Fibroblast of skin of back (primary cell): ENCODE data around the gene RDX.
"Not testable (repeated sequence)": the region's sequence is repeated elsewhere in the genome, so short reads cannot be mapped to it uniquely, and the experiment has no call there.

Experiments used
- DNase-seq: peaks from one replicate; pipeline ENCODE4 v3.0.0-alpha.2; 2013

RDX gene

GRCh38 chr11:110199184-110199981, 97.0 kb downstream of the RDX start:
- no peak for DNase-seq

GRCh38 chr11:110198031-110198729, 98.2 kb downstream of the RDX start:
- DNase-seq, result no peak

- DNase-seq, result no peak
Observed at GRCh38 chr11:110196884-110197420, 99.5 kb downstream of the RDX start.

- DNase-seq, result peak; percentile 69
Observed at GRCh38 chr11:110196241-110196754, 100.1 kb downstream of the RDX start.

- peak; percentile 52 for DNase-seq
Observed at GRCh38 chr11:110194211-110194766, 102.1 kb downstream of the RDX start.

GRCh38 chr11:110192604-110193282, 103.7 kb downstream of the RDX start:
- not testable (repeated sequence) for DNase-seq

GRCh38 chr11:110190885-110191284, 105.5 kb downstream of the RDX start:
- no peak for DNase-seq

- no peak for DNase-seq
Observed at GRCh38 chr11:110187731-110188130, 108.7 kb downstream of the RDX start.

- DNase-seq, result no peak
Observed at GRCh38 chr11:110186867-110187266, 109.5 kb downstream of the RDX start.

- DNase-seq, result no peak
Observed at GRCh38 chr11:110186456-110186855, 110.0 kb downstream of the RDX start.

- no peak for DNase-seq
Observed at GRCh38 chr11:110185599-110185998, 110.8 kb downstream of the RDX start.

- DNase-seq, result no peak
Observed at GRCh38 chr11:110185121-110185591, 111.3 kb downstream of the RDX start.

GRCh38 chr11:110184456-110184855, 112.0 kb downstream of the RDX start:
- no peak for DNase-seq

- DNase-seq, result peak; percentile 67
Observed at GRCh38 chr11:110182886-110183285, 113.5 kb downstream of the RDX start.

GRCh38 chr11:110179064-110179463, 117.3 kb downstream of the RDX start:
- DNase-seq, result no peak

- no peak for DNase-seq
Observed at GRCh38 chr11:110177086-110177456, 119.3 kb downstream of the RDX start.

GRCh38 chr11:110176366-110177085, 119.9 kb downstream of the RDX start:
- peak; percentile 57 for DNase-seq

GRCh38 chr11:110174645-110175310, 121.6 kb downstream of the RDX start:
- peak; percentile 30 for DNase-seq

GRCh38 chr11:110173811-110174644, 122.4 kb downstream of the RDX start:
- peak; percentile 60 for DNase-seq

GRCh38 chr11:110172468-110173065, 123.8 kb downstream of the RDX start:
- DNase-seq, result no peak
